Loucy (cell line): Measurements from ENCODE around the gene GSDME.

Source experiments
- CTCF ChIP-seq: fragments of 200-600 bp; sonication (generic); conservative IDR thresholded peaks from 2 replicates; pipeline ENCODE4 v1.5.1; 2014; ENCODE audit warnings: mild to moderate bottlenecking, antibody characterized with exemption, low read length
- EZH2phosphoT487 ChIP-seq: fragments of 200-600 bp; IDR thresholded peaks from 2 replicates; pipeline ENCODE4 v1.6.1; 2018; ENCODE audit warnings: antibody characterized with exemption, mild to moderate bottlenecking, moderate library complexity, borderline replicate concordance

GRCh38 chr7:24743471-24743870, 13.8 kb downstream of the GSDME start:
- TF ChIP-seq CTCF (no peak), EZH2phosphoT487 (no peak)
